ELR (cell line): ENCODE results near the gene ZNF213.
A peak's percentile ranks its signal among the peaks of the same experiment; 100 is the strongest.
"Not testable (repeated sequence)": the region's sequence is repeated elsewhere in the genome, so short reads cannot be mapped to it uniquely, and the experiment has no call there.

Experiments used
- DNase-seq: peaks from one replicate; pipeline ENCODE4 v3.0.0-alpha.2; 2015; ENCODE audit warnings: low read depth

ZNF213 gene

GRCh38 chr16:3148256-3149192 lies 13.7 kb downstream of the ZNF213 start:
- DNase-seq: no peak

- DNase-seq: no peak
Measured at GRCh38 chr16:3149193-3149530, 14.3 kb downstream of the ZNF213 start.

- peak; percentile 65 for DNase-seq
Measured at GRCh38 chr16:3149630-3150345, 15.0 kb downstream of the ZNF213 start.

GRCh38 chr16:3150346-3151218 lies 15.8 kb downstream of the ZNF213 start:
- peak; percentile 93 for DNase-seq

- no peak for DNase-seq
Measured at GRCh38 chr16:3152027-3152276, 17.1 kb downstream of the ZNF213 start.

- peak; percentile 91 for DNase-seq
Measured at GRCh38 chr16:3152277-3152990, 17.6 kb downstream of the ZNF213 start.

- no peak for DNase-seq
Measured at GRCh38 chr16:3152991-3153368, 18.2 kb downstream of the ZNF213 start.

- no peak for DNase-seq
Measured at GRCh38 chr16:3155181-3155580, 20.4 kb downstream of the ZNF213 start.

GRCh38 chr16:3155972-3156371 lies 21.1 kb downstream of the ZNF213 start:
- no peak for DNase-seq

- peak; percentile 96 for DNase-seq
Measured at GRCh38 chr16:3157229-3158025, 22.6 kb downstream of the ZNF213 start.

GRCh38 chr16:3158026-3158509 lies 23.2 kb downstream of the ZNF213 start:
- DNase-seq: peak; percentile 46

- peak; percentile 93 for DNase-seq
Measured at GRCh38 chr16:3158510-3159314, 23.9 kb downstream of the ZNF213 start.

- DNase-seq: no peak
Measured at GRCh38 chr16:3161235-3162018, 26.6 kb downstream of the ZNF213 start.

- no peak for DNase-seq
Measured at GRCh38 chr16:3164121-3164991, 29.5 kb downstream of the ZNF213 start.

GRCh38 chr16:3165111-3165822 lies 30.4 kb downstream of the ZNF213 start:
- no peak for DNase-seq

GRCh38 chr16:3166505-3166886 lies 31.7 kb downstream of the ZNF213 start:
- DNase-seq: no peak

- DNase-seq: not testable (repeated sequence)
Measured at GRCh38 chr16:3168729-3169128, 33.9 kb downstream of the ZNF213 start.
